ENCODE results near the gene FUCA2. TPM values are rescaled to one million over a fixed set of nuclear protein-coding genes. Genes with fewer than 3 reads are reported as not detected.

FUCA2 gene
- total RNA-seq, 1 experiment from 2014 or later: 48.5 TPM

DNA sequence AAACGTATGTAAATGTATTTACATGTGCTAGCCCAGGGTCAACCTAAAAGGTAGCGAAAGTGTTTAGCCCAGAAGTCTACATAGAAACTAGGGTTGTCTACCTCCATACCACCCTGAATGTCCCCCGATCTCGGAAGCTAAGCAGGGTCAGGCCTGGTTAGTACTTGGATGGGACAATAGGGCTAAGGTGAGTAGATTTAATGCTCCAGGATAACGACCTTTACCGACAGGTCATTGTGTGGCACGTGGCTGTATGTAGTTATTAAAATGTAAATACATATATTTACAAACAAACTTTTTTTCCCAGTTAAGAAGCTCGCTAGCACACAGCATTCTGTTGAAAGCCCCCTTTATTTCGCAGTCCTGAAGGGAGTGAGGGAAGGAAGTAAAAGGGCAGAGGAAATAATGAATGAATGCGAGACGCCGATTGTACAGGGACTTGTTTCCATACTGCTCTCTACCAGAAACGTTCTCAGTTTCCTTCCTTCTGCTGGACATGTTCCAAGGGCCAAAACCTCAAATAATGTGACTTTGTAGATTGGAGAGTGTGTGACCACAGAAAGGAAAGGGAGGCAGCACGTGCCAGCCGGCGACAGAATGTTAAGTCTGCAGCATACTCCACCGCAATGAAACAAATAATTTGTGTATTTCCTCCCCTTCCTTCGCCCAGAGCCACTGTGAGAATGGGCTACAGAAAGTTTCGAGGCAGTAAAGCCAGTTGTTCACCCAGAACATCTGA, 61.6 kb downstream of the FUCA2 start:
- ChIA-PET POLR2A (interaction anchor here (0.8 to 1.0 kb wide), 2 partner anchors 15 to 393 kb away, joined by 3 to 5 read pairs; partner anchors contain the start of gene LTV1), CTCF (interaction anchor here (0.8 to 1.9 kb wide), 4 partner anchors 23 to 975 kb away, joined by 4 to 6 read pairs (median 6); no protein-coding TSS in a partner anchor)
- Mint-ChIP-seq H3K36me3 (no peaks in the 10 kb centered on the region), H3K27ac (peak overlapping the region; percentile 88), H3K4me3 (peak overlapping the region; percentile 94), H3K27me3 (ENCODE audit: low read depth) (no peaks in the 10 kb centered on the region), H3K9me3 (no peaks in the 10 kb centered on the region), H3K4me1 (peaks cover 13% of the 10 kb centered on the region)
- DNase-seq (ENCODE audit: low spot score): no peak
- TF ChIP-seq, protein P1, sequence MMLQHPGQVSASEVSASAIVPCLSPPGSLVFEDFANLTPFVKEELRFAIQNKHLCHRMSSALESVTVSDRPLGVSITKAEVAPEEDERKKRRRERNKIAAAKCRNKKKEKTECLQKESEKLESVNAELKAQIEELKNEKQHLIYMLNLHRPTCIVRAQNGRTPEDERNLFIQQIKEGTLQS (CRISPR knock-in tag; conservative IDR thresholded peaks at IDR 0.05): no peak
- TF ChIP-seq MAX (CRISPR knock-in tag; IDR thresholded peaks at IDR 0.05) (no peak), EMX1 (CRISPR knock-in tag; IDR thresholded peaks at IDR 0.05) (no peak), MYBL2 (CRISPR knock-in tag; IDR thresholded peaks at IDR 0.05) (no peak)
- TF ChIP-seq, protein P2, sequence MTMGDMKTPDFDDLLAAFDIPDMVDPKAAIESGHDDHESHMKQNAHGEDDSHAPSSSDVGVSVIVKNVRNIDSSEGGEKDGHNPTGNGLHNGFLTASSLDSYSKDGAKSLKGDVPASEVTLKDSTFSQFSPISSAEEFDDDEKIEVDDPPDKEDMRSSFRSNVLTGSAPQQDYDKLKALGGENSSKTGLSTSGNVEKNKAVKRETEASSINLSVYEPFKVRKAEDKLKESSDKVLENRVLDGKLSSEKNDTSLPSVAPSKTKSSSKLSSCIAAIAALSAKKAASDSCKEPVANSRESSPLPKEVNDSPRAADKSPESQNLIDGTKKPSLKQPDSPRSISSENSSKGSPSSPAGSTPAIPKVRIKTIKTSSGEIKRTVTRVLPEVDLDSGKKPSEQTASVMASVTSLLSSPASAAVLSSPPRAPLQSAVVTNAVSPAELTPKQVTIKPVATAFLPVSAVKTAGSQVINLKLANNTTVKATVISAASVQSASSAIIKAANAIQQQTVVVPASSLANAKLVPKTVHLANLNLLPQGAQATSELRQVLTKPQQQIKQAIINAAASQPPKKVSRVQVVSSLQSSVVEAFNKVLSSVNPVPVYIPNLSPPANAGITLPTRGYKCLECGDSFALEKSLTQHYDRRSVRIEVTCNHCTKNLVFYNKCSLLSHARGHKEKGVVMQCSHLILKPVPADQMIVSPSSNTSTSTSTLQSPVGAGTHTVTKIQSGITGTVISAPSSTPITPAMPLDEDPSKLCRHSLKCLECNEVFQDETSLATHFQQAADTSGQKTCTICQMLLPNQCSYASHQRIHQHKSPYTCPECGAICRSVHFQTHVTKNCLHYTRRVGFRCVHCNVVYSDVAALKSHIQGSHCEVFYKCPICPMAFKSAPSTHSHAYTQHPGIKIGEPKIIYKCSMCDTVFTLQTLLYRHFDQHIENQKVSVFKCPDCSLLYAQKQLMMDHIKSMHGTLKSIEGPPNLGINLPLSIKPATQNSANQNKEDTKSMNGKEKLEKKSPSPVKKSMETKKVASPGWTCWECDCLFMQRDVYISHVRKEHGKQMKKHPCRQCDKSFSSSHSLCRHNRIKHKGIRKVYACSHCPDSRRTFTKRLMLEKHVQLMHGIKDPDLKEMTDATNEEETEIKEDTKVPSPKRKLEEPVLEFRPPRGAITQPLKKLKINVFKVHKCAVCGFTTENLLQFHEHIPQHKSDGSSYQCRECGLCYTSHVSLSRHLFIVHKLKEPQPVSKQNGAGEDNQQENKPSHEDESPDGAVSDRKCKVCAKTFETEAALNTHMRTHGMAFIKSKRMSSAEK (CRISPR knock-in tag; IDR thresholded peaks at IDR 0.05; ENCODE audit: borderline replicate concordance): no peak
- no peak for ATAC-seq

DNA sequence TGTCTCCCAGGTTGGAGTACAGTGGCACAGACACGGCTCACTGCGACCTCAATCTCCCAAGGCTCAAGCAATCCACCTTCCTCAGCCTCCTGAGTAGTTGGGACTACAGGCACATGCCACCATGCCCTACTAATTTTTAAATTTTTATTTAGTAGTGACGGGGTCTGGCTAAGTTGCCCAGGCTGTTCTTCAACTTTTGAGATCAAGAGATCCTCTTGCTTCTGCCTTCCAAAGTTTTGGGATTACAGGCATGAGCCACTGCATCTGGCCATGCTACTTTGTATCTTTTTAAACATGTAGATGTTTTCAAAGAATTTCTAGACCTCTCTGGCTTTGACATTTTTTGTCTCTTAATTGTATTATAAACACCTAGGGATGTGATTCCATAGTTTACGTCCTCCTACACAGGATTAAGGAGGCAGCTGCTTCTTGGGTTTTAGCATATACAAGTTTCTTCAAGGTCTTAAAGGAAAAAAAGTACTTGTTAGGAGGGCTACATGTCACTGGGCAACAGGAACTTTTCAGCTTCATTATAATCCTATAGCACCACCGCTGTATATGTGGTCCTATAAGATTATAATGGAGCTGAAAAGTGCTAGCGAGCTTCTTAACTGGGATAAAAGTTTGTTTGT, 62.3 kb downstream of the FUCA2 start:
- DNase-seq (ENCODE audit: low spot score) (no peak), ATAC-seq (no peak)
- no peaks in the 10 kb centered on the region for H3K27me3 Mint-ChIP-seq (ENCODE audit: low read depth)
- no peaks in the 10 kb centered on the region for H3K9me3 Mint-ChIP-seq
- H3K27ac Mint-ChIP-seq: no peak overlapping the region
- peaks cover 19% of the 10 kb centered on the region for H3K4me1 Mint-ChIP-seq
- CTCF ChIA-PET: no interaction called here
- peak overlapping the region; percentile 94 for H3K4me3 Mint-ChIP-seq
- H3K36me3 Mint-ChIP-seq: peaks cover under 1% of the 10 kb centered on the region; the same call in 1 of the 2 replicates
- POLR2A ChIA-PET: no interaction called here
- TF ChIP-seq, protein P3, sequence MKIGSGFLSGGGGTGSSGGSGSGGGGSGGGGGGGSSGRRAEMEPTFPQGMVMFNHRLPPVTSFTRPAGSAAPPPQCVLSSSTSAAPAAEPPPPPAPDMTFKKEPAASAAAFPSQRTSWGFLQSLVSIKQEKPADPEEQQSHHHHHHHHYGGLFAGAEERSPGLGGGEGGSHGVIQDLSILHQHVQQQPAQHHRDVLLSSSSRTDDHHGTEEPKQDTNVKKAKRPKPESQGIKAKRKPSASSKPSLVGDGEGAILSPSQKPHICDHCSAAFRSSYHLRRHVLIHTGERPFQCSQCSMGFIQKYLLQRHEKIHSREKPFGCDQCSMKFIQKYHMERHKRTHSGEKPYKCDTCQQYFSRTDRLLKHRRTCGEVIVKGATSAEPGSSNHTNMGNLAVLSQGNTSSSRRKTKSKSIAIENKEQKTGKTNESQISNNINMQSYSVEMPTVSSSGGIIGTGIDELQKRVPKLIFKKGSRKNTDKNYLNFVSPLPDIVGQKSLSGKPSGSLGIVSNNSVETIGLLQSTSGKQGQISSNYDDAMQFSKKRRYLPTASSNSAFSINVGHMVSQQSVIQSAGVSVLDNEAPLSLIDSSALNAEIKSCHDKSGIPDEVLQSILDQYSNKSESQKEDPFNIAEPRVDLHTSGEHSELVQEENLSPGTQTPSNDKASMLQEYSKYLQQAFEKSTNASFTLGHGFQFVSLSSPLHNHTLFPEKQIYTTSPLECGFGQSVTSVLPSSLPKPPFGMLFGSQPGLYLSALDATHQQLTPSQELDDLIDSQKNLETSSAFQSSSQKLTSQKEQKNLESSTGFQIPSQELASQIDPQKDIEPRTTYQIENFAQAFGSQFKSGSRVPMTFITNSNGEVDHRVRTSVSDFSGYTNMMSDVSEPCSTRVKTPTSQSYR (CRISPR knock-in tag; IDR thresholded peaks at IDR 0.05): no peak
- TF ChIP-seq AR (CRISPR knock-in tag; IDR thresholded peaks at IDR 0.05) (no peak), JAZF1 (CRISPR knock-in tag; IDR thresholded peaks at IDR 0.05) (no peak), ZBTB21 (CRISPR knock-in tag; IDR thresholded peaks at IDR 0.05; ENCODE audit: borderline replicate concordance) (no peak), NR2C2 (CRISPR knock-in tag; IDR thresholded peaks at IDR 0.05) (no peak), ZNF512 (CRISPR knock-in tag; IDR thresholded peaks at IDR 0.05; ENCODE audit: borderline replicate concordance) (no peak), TEAD1 (CRISPR knock-in tag; IDR thresholded peaks at IDR 0.05) (no peak)
- TF ChIP-seq, protein P4, sequence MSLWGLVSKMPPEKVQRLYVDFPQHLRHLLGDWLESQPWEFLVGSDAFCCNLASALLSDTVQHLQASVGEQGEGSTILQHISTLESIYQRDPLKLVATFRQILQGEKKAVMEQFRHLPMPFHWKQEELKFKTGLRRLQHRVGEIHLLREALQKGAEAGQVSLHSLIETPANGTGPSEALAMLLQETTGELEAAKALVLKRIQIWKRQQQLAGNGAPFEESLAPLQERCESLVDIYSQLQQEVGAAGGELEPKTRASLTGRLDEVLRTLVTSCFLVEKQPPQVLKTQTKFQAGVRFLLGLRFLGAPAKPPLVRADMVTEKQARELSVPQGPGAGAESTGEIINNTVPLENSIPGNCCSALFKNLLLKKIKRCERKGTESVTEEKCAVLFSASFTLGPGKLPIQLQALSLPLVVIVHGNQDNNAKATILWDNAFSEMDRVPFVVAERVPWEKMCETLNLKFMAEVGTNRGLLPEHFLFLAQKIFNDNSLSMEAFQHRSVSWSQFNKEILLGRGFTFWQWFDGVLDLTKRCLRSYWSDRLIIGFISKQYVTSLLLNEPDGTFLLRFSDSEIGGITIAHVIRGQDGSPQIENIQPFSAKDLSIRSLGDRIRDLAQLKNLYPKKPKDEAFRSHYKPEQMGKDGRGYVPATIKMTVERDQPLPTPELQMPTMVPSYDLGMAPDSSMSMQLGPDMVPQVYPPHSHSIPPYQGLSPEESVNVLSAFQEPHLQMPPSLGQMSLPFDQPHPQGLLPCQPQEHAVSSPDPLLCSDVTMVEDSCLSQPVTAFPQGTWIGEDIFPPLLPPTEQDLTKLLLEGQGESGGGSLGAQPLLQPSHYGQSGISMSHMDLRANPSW (CRISPR knock-in tag; conservative IDR thresholded peaks at IDR 0.05; ENCODE audit: low read depth): no peak
- TF ChIP-seq, protein P5, sequence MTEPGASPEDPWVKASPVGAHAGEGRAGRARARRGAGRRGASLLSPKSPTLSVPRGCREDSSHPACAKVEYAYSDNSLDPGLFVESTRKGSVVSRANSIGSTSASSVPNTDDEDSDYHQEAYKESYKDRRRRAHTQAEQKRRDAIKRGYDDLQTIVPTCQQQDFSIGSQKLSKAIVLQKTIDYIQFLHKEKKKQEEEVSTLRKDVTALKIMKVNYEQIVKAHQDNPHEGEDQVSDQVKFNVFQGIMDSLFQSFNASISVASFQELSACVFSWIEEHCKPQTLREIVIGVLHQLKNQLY (CRISPR knock-in tag; IDR thresholded peaks at IDR 0.05): no peak

Data from WTC11 (cell line).